HEK293T (cell line): Measurements from ENCODE around the gene PSAPL1.
"Not testable (repeated sequence)": the region's sequence is repeated elsewhere in the genome, so short reads cannot be mapped to it uniquely, and the experiment has no call there.

Experiments used
- CTCF ChIA-PET: fragments of 350-600 bp; formaldehyde crosslinking; extraction: SDS; loops from one replicate; lab custom pipeline; 2021; ENCODE audit warnings: antibody characterized with exemption, inconsistent platforms; lab: Yijun Ruan, JAX
- POLR2A ChIA-PET: fragments of 350-600 bp; formaldehyde crosslinking; extraction: SDS; loops from one replicate; lab custom pipeline; 2020; ENCODE audit warnings: antibody characterized with exemption, inconsistent platforms; lab: Yijun Ruan, JAX
- DNase-seq: peaks from one replicate; pipeline ENCODE4 v3.0.0; 2012; ENCODE audit warnings: mixed read lengths; ENCODE audit errors: extremely low spot score
- ARNT ChIP-seq: fragments of 450-650 bp; IDR thresholded peaks from 2 replicates; pipeline ENCODE4 v1.6.1; 2017; ENCODE audit warnings: mild to moderate bottlenecking
- BHLHE40 ChIP-seq: fragments of 450-650 bp; IDR thresholded peaks from 2 replicates; pipeline ENCODE4 v1.6.1; 2016; ENCODE audit warnings: mild to moderate bottlenecking, moderate library complexity, borderline replicate concordance
- CTBP1 ChIP-seq: fragments of 450-650 bp; IDR thresholded peaks from 2 replicates; pipeline ENCODE4 v1.6.1; 2016; ENCODE audit warnings: borderline replicate concordance
- ELF4 ChIP-seq: fragments of 450-650 bp; IDR thresholded peaks from 2 replicates; pipeline ENCODE4 v1.6.1; 2017; ENCODE audit warnings: antibody characterized with exemption
- FOXA1 ChIP-seq: fragments of 450-650 bp; IDR thresholded peaks from 2 replicates; pipeline ENCODE4 v1.6.1; 2016; ENCODE audit warnings: mild to moderate bottlenecking
- FOXK2 ChIP-seq: fragments of 450-650 bp; IDR thresholded peaks from 2 replicates; pipeline ENCODE4 v1.6.1; 2016; ENCODE audit warnings: mild to moderate bottlenecking
- FOXM1 ChIP-seq: fragments of 450-650 bp; IDR thresholded peaks from 2 replicates; pipeline ENCODE4 v1.6.1; 2017; ENCODE audit warnings: mild to moderate bottlenecking, borderline replicate concordance
- HDGF ChIP-seq: fragments of 450-650 bp; IDR thresholded peaks from 2 replicates; pipeline ENCODE4 v1.6.1; 2017; ENCODE audit warnings: antibody characterized with exemption, borderline replicate concordance
- L3MBTL2 ChIP-seq: fragments of 450-650 bp; conservative IDR thresholded peaks from 2 replicates; pipeline ENCODE4 v1.6.1; 2016; ENCODE audit warnings: mild to moderate bottlenecking
- LEF1 ChIP-seq: fragments of 450-650 bp; IDR thresholded peaks from 2 replicates; pipeline ENCODE4 v1.6.1; 2017; ENCODE audit warnings: mild to moderate bottlenecking, borderline replicate concordance
- NFRKB ChIP-seq: fragments of 450-650 bp; IDR thresholded peaks from 2 replicates; pipeline ENCODE4 v1.6.1; 2016; ENCODE audit warnings: mild to moderate bottlenecking, moderate library complexity
- SP1 ChIP-seq: fragments of 450-650 bp; IDR thresholded peaks from 2 replicates; pipeline ENCODE4 v1.6.1; 2017
- SUZ12 ChIP-seq: fragments of 450-650 bp; IDR thresholded peaks from 2 replicates; pipeline ENCODE4 v1.6.1; 2016; ENCODE audit warnings: mild to moderate bottlenecking
- TARDBP ChIP-seq: fragments of 450-650 bp; IDR thresholded peaks from 2 replicates; pipeline ENCODE4 v1.6.1; 2016
- ZNF384 ChIP-seq: fragments of 450-650 bp; IDR thresholded peaks from 2 replicates; pipeline ENCODE4 v1.6.1; 2016
- TF ChIP-seq, protein P1 (sequence below): fragments of 450-650 bp; IDR thresholded peaks from 2 replicates; pipeline ENCODE4 v1.6.1; 2016

Gene PSAPL1

DNA sequence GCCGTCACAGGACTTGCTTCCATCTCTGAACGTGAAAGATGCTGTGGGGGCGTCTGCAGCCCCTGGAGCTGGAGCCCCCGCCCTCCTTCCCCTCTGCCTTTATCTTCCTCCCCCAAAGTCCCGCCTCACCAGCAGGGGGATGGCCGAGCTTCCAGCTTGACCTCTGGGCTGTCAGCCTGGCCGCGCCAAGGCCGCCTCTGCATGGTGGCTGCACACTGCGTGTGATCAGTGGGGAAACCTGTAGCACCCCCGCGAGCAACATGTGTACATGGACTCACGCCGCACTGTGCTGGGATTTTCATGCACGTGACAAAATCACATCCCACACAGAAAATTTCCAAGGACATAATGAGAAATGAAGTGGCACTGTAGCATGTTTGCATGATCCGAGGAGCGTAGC is 26.5 kb upstream of the PSAPL1 start:
- ChIA-PET POLR2A (no interaction called here), CTCF (no interaction called here)
- DNase-seq, result no peak
- TF ChIP-seq CTBP1, result no peak
- TF ChIP-seq ZNF384, result no peak
- no peak for TF ChIP-seq ELF4
- no peak for TF ChIP-seq FOXA1
- no peak for TF ChIP-seq LEF1
- TF ChIP-seq, protein P1, sequence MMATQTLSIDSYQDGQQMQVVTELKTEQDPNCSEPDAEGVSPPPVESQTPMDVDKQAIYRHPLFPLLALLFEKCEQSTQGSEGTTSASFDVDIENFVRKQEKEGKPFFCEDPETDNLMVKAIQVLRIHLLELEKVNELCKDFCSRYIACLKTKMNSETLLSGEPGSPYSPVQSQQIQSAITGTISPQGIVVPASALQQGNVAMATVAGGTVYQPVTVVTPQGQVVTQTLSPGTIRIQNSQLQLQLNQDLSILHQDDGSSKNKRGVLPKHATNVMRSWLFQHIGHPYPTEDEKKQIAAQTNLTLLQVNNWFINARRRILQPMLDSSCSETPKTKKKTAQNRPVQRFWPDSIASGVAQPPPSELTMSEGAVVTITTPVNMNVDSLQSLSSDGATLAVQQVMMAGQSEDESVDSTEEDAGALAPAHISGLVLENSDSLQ, result no peak
- no peak for TF ChIP-seq HDGF
- TF ChIP-seq BHLHE40, result no peak

DNA sequence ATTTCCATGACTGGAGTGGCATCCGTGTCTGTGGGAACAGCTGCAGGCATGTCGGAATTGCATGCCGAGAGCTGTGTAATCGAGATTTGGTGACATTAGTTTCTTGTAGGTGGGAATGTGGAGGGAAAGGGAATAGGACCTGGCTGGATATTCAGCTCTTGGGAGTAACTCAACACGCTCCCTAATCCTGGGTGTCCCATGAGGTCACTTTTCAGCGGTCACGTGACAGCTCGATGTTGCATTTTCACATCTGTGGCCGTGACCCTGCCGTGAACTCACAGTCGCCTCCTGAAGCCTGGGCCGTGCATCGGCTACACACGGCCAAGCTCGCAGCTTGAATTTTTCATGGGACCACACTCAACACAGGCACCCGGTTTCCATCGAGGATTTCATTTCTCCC is 25.8 kb upstream of the PSAPL1 start:
- CTCF ChIA-PET, result no interaction called here
- POLR2A ChIA-PET, result no interaction called here
- TF ChIP-seq SUZ12 (no peak), FOXK2 (no peak), L3MBTL2 (no peak), ZNF384 (no peak), FOXM1 (no peak), NFRKB (no peak), BHLHE40 (no peak), CTBP1 (no peak)
- TF ChIP-seq, protein P1, result no peak
- no peak for DNase-seq

DNA sequence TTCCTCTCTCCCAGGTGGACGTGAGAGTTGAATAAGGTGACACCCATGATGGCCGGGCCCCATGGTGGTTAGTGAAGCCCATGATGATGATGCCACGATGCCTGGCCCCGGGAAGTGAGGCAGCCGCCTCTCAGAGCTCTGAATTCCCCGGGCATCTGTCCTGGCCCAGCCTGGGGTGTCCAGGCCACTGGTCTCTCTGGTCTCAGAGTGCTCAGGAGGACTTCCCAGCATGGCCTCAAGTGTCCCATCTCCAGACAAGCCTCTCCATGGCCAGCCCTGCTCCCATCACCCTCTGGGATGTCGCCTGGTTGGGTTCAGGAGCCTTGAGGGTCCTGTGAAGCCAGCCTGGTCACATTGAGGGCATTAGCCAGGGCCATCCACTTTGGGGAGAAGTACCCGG is 24.7 kb upstream of the PSAPL1 start:
- ChIA-PET CTCF (no interaction called here), POLR2A (no interaction called here)
- no peak for DNase-seq
- no peak for TF ChIP-seq BHLHE40
- TF ChIP-seq FOXK2, result no peak
- no peak for TF ChIP-seq ARNT
- TF ChIP-seq, protein P1, result no peak
- TF ChIP-seq LEF1, result no peak
- TF ChIP-seq NFRKB, result no peak
- TF ChIP-seq SUZ12, result no peak
- no peak for TF ChIP-seq ELF4
- TF ChIP-seq HDGF, result no peak
- no peak for TF ChIP-seq L3MBTL2
- TF ChIP-seq TARDBP, result no peak
- TF ChIP-seq SP1, result no peak
- no peak for TF ChIP-seq CTBP1
- no peak for TF ChIP-seq ZNF384
- no peak for TF ChIP-seq FOXM1
- no peak for TF ChIP-seq FOXA1

DNA sequence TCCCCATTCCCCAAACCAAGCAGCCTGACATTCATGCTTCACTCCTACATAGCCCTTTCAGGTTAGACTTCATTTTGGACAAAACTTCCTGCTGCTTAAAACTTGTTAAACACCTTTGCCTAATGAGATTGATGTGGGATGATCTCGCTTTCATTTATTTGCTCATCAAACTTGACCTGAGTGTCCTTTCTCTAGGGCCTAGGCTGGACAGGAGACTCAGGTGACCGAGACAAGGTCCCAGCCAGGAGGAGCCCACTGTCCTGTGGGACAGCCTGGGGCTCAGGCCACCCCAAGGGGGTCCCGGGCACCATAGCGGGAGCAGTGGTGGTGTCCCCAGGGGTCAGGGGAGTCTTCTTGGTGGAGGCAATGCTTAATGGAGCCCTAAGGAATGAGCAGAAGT is 23.7 kb upstream of the PSAPL1 start:
- POLR2A ChIA-PET, result no interaction called here
- CTCF ChIA-PET, result interaction anchor here (0.6 kb wide), 1 partner anchor 253 kb away, joined by 4 read pairs; no protein-coding TSS in a partner anchor
- no peak for TF ChIP-seq ARNT
- TF ChIP-seq ZNF384, result no peak
- DNase-seq, result no peak

DNA sequence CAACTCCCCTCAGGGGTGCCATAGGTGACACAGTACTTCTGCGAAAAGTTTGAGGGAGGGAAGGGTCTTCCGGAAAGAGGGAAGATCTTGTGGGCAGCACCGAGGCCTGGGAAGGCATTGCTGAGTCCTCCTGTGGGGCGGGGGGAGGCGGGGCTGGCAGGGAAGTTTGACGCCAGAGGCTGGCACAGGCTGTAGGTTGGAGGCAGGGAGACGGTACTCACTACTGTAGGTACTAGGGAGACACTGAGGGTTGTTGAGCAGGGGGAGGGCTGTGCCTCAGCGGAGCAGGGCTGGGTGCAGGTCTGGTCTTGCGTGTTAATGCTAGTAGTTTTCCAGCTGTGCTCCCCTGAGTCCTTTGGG is 23.3 kb upstream of the PSAPL1 start:
- CTCF ChIA-PET, result no interaction called here
- TF ChIP-seq SP1, result no peak
- no peak for DNase-seq
- POLR2A ChIA-PET, result no interaction called here

DNA sequence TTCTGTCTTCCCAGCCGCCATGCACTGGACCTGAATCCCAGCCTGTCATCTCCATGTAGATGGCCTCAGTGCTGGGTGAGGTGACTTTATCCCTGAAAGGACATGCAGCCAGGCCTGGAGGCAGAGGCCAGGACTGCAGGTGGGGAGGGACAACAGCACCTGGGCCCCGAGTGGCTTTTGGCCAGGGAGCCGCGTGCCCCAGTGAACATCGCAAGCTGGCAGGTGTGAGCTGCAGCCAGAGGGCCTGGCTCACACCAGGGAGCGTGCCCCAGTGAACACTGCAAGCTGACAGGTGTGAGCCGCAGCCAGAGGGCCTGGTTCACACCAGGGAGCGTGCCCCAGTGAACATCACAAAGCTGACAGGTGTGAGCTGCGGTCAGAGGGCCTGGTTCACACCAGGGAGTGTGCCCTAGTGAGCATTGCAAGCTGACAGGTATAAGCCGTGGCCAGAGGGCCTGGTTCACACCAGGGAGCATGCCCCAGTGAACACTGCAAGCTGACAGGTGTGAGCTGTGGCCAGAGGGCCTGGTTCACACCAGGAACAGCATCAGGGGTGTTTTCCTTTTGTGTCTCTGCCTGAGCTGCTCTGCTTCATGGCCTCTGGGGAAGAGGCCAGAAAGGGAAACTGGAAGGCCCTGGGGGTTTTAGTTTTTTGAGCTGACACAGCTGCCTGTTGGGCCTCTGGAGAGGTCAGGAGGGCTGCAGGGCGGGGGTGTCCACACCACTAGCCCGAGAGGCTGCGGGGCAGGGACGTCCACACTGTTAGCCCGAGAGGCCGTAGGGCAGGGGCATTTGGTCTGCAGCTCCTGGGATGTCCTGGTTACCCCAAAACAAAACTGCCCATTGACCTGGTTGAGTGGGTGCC is 22.7 kb upstream of the PSAPL1 start:
- ChIA-PET CTCF (no interaction called here), POLR2A (no interaction called here)
- DNase-seq, result no peak
- TF ChIP-seq FOXM1 (no peak), BHLHE40 (no peak), SUZ12 (no peak)

DNA sequence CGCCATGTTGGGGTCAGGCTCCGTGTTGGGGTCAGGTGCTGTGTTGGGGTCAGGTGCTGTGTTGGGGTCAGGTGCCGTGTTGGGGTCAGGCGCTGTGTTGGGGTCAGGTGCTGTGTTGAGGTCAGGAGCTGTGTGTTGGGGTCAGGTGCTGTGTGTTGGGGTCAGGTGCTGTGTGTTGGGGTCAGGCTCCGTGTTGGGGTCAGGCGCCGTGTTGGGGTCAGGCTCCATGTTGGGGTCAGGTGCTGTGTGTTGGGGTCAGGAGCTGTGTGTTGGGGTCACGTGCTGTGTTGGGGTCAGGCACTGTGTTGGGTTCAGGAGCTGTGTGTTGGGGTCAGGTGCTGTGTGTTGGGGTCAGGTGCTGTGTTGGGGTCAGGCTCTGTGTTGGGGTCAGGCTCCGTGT is 18.1 kb upstream of the PSAPL1 start:
- CTCF ChIA-PET, POLR2A ChIA-PET, DNase-seq: not testable (repeated sequence)

DNA sequence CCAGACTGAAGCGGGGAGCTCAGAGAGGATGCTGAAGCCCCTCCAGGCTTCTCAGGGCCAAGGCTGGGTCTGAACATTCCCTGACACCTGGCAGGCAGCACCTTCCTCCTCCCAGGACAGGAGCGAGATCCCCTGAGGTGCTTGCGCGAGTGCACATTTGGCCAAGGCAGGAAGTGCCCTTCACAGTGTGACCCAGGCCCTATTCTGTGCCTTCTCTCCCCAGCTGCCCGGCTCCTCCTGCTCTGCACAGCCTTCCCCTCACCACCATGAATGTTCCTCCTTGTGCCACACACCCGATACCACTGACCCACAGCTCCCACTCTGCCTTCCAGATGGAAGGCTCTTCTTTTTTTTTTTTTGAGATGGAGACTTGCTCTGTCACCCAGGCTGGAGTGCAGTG is 17.1 kb upstream of the PSAPL1 start:
- DNase-seq, result no peak
- TF ChIP-seq FOXM1 (no peak), ARNT (no peak), ZNF384 (no peak), L3MBTL2 (no peak), HDGF (no peak), CTBP1 (no peak), SUZ12 (no peak), NFRKB (no peak), FOXK2 (no peak), LEF1 (no peak), TARDBP (no peak), BHLHE40 (no peak), ELF4 (no peak)
- ChIA-PET CTCF (no interaction called here), POLR2A (no interaction called here)
